OCI-LY7 (cell line): ENCODE data around the gene SGSM1. TPM values are rescaled to one million over a fixed set of nuclear protein-coding genes. Genes with fewer than 3 reads are reported as not detected.

ENCODE experiments used
- BruUV-seq: library from RNA; stranded (reverse); fragments of 400-500 nt; replicated peaks from 2 replicates; lab custom pipeline; 2021; lab: Mats Ljungman, UMichigan
- CTCF ChIA-PET: fragments of 300-600 bp; sonication (Branson Sonifier 250); formaldehyde crosslinking; loops from one replicate; lab custom pipeline; 2022; ENCODE audit warnings: antibody characterized with exemption; ENCODE audit not compliant: unreplicated experiment; lab: Charles Lee
- POLR2A ChIA-PET: fragments of 300-600 bp; sonication (Branson Sonifier 250); formaldehyde crosslinking; loops from one replicate; lab custom pipeline; 2022; ENCODE audit warnings: antibody characterized with exemption; lab: Charles Lee
- DNase-seq: peaks from one replicate; pipeline ENCODE4 v3.0.0-alpha.2; 2015; ENCODE audit warnings: low spot score
- H2AFZ ChIP-seq: fragments of 200-600 bp; sonication (generic), shearing (Covaris generic); 2 replicates; pipeline ENCODE4 v1.6.1; 2014; ENCODE audit warnings: mild to moderate bottlenecking, antibody characterized with exemption, low read length, moderate library complexity
- H3K27ac ChIP-seq: fragments of 200-600 bp; sonication (generic); 2 replicates; pipeline ENCODE4 v1.5.1; 2014; ENCODE audit warnings: mixed run types, low read depth, mild to moderate bottlenecking, moderate library complexity, low read length, inconsistent platforms; ENCODE audit not compliant: poor library complexity, severe bottlenecking
- H3K36me3 ChIP-seq: fragments of 200-600 bp; sonication (generic); 2 replicates; pipeline ENCODE4 v1.6.1; 2014; ENCODE audit warnings: mild to moderate bottlenecking, antibody characterized with exemption, low read length, moderate library complexity, mixed read lengths; ENCODE audit not compliant: insufficient read depth
- H3K4me1 ChIP-seq: fragments of 200-600 bp; sonication (generic); 2 replicates; pipeline ENCODE4 v1.5.1; 2014; ENCODE audit warnings: mild to moderate bottlenecking, low read length; ENCODE audit not compliant: insufficient read depth, poor library complexity, severe bottlenecking
- H3K4me2 ChIP-seq: fragments of 200-600 bp; sonication (generic); 2 replicates; pipeline ENCODE4 v1.6.1; 2014; ENCODE audit warnings: mild to moderate bottlenecking, low read length
- H3K4me3 ChIP-seq: fragments of 200-600 bp; sonication (generic); 2 replicates; pipeline ENCODE4 v1.5.1; 2014; ENCODE audit warnings: mild to moderate bottlenecking, low read depth, low read length; ENCODE audit not compliant: poor library complexity, severe bottlenecking
- H3K79me2 ChIP-seq: fragments of 200-600 bp; sonication (generic); 2 replicates; pipeline ENCODE4 v1.6.1; 2016; ENCODE audit warnings: low read depth, mild to moderate bottlenecking, low read length, moderate library complexity, mixed read lengths; ENCODE audit not compliant: insufficient read depth
- H3K9me2 ChIP-seq: fragments of 200-600 bp; sonication (generic); 2 replicates; pipeline ENCODE4 v1.6.1; 2016; ENCODE audit warnings: mild to moderate bottlenecking, low read length, mixed read lengths; ENCODE audit not compliant: insufficient read depth
- H3K9me3 ChIP-seq: fragments of 200-600 bp; sonication (generic); 2 replicates; pipeline ENCODE4 v1.6.1; 2014; ENCODE audit warnings: mild to moderate bottlenecking, mixed run types, low read length, mixed read lengths
- H4K20me1 ChIP-seq: fragments of 200-600 bp; sonication (generic); 2 replicates; pipeline ENCODE4 v1.6.1; 2014; ENCODE audit warnings: mild to moderate bottlenecking, antibody characterized with exemption, low read length, moderate library complexity, mixed read lengths; ENCODE audit not compliant: insufficient read depth
- CTCF ChIP-seq: fragments of 200-600 bp; sonication (generic); conservative IDR thresholded peaks from 2 replicates; pipeline ENCODE4 v1.5.1; 2014; ENCODE audit warnings: mild to moderate bottlenecking, antibody characterized with exemption, low read length, moderate library complexity, mixed read lengths
- EZH2phosphoT487 ChIP-seq: fragments of 200-600 bp; sonication (generic); IDR thresholded peaks from 2 replicates; pipeline ENCODE4 v1.6.1; 2018; ENCODE audit warnings: low read depth, borderline replicate concordance, mild to moderate bottlenecking, mixed run types, antibody characterized with exemption, low read length, moderate library complexity, mixed read lengths
- intact Hi-C: fragments of 100-400 bp; cut with micrococcal nuclease; formaldehyde crosslinking; loops from one replicate; pipeline ENCODE4 v1.10.0; 2022; ENCODE audit not compliant: unreplicated experiment
- total RNA-seq, 2 experiments: library from RNA; depleted of rRNA in 1 of 2; stranded (reverse); fragments of >200 nt in 1 of 2; shearing (Covaris generic) in 1 of 2; gene quantifications; 2 replicates each; pipeline ENCODE4 v1.2.3, GENCODE V29; 2014 to 2022

The SGSM1 gene
- total RNA-seq, 2 experiments from 2014 or later, result not detected

DNA sequence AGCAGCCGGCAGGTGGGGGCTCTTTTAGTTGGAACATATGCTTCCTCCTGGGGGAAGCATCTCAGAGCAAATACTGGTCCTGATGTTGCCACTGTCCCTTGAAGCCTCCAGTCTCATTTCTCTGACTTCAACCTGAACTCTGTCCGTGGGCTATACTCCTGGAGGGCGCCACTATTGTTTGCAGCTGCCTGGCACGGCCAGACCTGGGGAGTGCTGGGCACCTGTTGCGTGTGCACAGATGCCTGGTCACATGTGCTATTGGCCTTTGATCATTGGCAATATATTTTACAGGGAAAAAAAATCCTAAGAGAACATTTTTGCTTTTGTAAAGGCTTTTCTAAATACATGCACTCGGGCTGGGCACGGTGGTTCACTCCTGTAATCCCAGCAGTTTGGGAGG lies 122.3 kb downstream of the SGSM1 start:
- DNase-seq, result no peak
- no TSS peak for BruUV-seq
- intact Hi-C loops, result no loop called here
- no peak overlapping the region for H3K4me3 ChIP-seq
- TF ChIP-seq CTCF (no peak), EZH2phosphoT487 (no peak)
- POLR2A ChIA-PET, result no interaction called here
- no peaks in the 10 kb centered on the region for H3K9me2 ChIP-seq
- H3K9me3 ChIP-seq, result no peaks in the 10 kb centered on the region
- no peak overlapping the region for H2AFZ ChIP-seq
- no peaks in the 10 kb centered on the region for H3K79me2 ChIP-seq
- CTCF ChIA-PET, result no interaction called here
- no peak overlapping the region for H3K4me2 ChIP-seq
- H4K20me1 ChIP-seq, result no peaks in the 10 kb centered on the region
- H3K4me1 ChIP-seq, result no peaks in the 10 kb centered on the region
- H3K36me3 ChIP-seq, result no peaks in the 10 kb centered on the region
- H3K27ac ChIP-seq, result no peak overlapping the region

DNA sequence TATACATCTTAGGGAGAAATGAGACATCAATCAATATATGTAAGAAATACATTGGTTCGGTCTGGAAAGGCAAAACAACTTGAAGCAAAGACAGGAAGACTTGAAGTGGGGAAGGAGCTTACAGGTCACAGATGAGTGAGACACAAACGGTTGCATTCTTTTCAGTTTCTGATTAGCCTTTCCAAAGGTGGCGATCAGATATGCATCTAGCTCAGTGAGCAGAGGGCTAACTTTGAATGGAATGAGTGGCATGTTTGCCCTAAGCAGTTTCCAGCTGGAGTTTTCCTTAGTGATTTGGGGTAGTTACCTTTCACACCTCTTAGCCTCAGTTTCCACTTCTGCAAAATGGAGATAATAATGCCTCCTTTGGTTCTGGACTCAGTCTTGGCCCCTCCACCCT lies 124.7 kb downstream of the SGSM1 start:
- POLR2A ChIA-PET, result no interaction called here
- Histone ChIP-seq H2AFZ (no peak overlapping the region), H3K4me2 (no peak overlapping the region), H3K4me3 (no peak overlapping the region), H3K79me2 (no peaks in the 10 kb centered on the region), H3K9me3 (no peaks in the 10 kb centered on the region), H3K27ac (no peak overlapping the region), H3K36me3 (no peaks in the 10 kb centered on the region), H3K4me1 (no peaks in the 10 kb centered on the region), H4K20me1 (no peaks in the 10 kb centered on the region), H3K9me2 (no peaks in the 10 kb centered on the region)
- DNase-seq, result no peak
- no TSS peak for BruUV-seq
- CTCF ChIA-PET, result no interaction called here
- intact Hi-C loops, result no loop called here
- TF ChIP-seq EZH2phosphoT487 (no peak), CTCF (no peak)

DNA sequence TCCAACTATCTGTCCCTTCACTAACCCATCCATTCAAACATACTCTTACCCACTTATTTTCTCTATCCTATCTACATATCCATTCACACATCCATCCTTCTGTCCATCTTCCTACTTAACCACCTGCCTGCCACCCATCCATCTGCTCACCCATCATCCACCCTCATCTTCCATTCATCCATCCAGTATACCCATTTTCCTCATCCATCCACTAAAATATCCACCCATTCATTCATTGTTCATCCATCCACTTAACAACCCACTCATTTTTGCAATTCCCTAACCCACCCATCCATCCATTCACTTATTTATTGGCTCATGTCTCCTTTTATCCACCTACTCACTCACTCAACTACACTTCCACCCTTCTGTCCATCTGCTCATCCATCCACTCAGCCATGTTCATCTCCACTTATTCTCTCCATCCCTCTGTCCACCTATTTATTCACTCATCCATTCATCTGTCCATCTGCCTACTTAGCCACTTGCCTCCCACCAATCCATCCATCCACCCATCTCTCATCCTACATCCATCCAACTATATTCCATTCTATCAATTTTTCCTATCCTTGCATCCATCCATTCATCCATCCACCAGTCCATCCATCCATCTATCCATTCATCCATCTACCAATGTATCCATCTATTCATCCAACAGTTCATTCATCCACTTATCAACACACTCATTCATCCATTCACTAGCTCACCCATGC lies 129.9 kb downstream of the SGSM1 start:
- Histone ChIP-seq H3K79me2 (no peaks in the 10 kb centered on the region), H2AFZ (no peak overlapping the region), H3K9me2 (no peaks in the 10 kb centered on the region), H3K36me3 (no peaks in the 10 kb centered on the region), H3K4me2 (no peak overlapping the region), H3K27ac (no peak overlapping the region), H3K4me1 (no peaks in the 10 kb centered on the region), H4K20me1 (no peaks in the 10 kb centered on the region), H3K4me3 (no peak overlapping the region), H3K9me3 (no peaks in the 10 kb centered on the region)
- DNase-seq, result no peak
- POLR2A ChIA-PET, result no interaction called here
- TF ChIP-seq EZH2phosphoT487 (no peak), CTCF (no peak)
- BruUV-seq, result no TSS peak
- intact Hi-C loops, result no loop called here
- CTCF ChIA-PET, result interaction anchor here (0.6 kb wide), 1 partner anchor 911 kb away, joined by 3 read pairs; no protein-coding TSS in a partner anchor
